Measurements from ENCODE around the gene TLCD3A.
"Not testable (repeated sequence)": the region's sequence is repeated elsewhere in the genome, so short reads cannot be mapped to it uniquely, and the experiment has no call there.

The TLCD3A gene

DNA sequence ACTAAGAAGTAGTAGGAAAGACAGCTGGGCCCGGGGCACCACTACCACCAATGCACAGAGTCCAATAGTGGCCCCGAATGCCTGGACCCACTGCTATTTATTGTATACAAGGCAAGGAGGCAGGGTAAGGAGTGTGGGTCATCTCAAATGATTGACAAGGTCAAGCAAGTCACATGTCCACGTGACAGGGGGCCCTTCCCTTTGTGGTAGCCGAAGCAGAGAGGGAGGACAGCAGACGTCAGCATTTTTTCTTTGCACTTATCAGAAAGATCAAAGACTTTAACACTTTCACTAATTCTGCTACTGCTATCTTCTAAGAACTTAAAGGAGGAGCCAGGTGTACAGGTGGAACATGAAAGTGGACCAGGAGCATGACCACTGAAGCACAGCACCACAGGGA is 24.3 kb upstream of the TLCD3A start:
- DNase-seq, result no peak

- DNase-seq, result no peak
Measured at GRCh38 chr17:718075-718474, 14.3 kb upstream of the TLCD3A start.

- no peak for DNase-seq
Measured at GRCh38 chr17:720706-721539, 11.5 kb upstream of the TLCD3A start.

GRCh38 chr17:721540-721937 is 10.9 kb upstream of the TLCD3A start:
- no peak for DNase-seq

GRCh38 chr17:725084-725483 is 7.3 kb upstream of the TLCD3A start:
- no peak for DNase-seq

- no peak for DNase-seq
Measured at GRCh38 chr17:725746-726145, 6.7 kb upstream of the TLCD3A start.

DNA sequence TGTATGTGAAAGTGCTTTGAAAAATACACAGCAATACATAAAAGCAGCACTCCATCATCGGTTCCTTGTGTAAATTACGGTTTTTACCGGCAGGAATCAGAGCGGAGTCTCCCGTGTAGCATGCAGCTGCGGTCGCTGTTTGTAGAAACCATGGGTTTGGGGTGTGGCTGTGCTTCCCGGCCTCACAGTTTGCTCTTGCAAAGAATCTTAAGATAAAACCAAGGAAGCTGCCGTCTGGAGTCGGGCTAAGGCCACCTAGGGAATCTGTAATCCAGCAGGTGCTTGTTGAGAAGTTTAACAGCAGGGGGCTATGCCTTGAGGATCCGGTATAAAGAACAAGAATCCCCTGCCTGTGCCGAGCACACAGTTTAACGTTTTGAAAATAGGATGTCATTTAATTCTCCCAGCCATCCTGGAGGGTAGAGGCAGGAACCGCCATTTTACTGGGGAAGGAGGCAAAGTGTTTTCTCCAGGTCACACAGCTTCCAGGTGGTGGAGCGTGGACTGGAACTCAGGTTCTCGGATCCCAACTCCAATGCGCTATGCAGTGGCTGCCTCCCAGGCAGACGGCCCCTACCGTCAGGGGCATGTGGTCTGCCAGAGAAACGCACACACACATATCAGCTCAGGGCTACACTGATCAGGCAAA is 6.0 kb upstream of the TLCD3A start:
- no peak for DNase-seq

- no peak for DNase-seq
Measured at GRCh38 chr17:728911-729310, 3.5 kb upstream of the TLCD3A start.

DNA sequence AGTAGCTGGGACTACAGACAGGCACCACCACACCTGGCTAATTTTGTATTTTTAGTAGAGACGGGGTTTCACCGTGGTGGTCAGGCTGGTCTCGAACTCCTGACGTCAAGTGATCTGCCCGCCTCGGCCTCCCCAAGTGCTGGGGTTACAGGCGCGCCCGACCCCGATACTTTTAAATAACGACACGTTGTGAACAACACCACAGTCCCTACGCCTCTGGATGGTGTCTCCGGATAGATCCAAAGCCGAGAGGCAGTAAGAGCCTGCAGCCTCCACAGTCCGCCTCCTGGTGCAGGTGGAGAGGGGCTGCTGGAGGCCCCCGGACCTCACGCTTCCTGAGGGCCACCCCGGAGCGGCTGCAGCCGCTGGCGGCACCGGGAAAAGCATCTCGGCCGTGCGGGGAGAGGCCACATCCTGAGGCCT is 741 bp upstream of the TLCD3A start:
- no peak for DNase-seq

DNA sequence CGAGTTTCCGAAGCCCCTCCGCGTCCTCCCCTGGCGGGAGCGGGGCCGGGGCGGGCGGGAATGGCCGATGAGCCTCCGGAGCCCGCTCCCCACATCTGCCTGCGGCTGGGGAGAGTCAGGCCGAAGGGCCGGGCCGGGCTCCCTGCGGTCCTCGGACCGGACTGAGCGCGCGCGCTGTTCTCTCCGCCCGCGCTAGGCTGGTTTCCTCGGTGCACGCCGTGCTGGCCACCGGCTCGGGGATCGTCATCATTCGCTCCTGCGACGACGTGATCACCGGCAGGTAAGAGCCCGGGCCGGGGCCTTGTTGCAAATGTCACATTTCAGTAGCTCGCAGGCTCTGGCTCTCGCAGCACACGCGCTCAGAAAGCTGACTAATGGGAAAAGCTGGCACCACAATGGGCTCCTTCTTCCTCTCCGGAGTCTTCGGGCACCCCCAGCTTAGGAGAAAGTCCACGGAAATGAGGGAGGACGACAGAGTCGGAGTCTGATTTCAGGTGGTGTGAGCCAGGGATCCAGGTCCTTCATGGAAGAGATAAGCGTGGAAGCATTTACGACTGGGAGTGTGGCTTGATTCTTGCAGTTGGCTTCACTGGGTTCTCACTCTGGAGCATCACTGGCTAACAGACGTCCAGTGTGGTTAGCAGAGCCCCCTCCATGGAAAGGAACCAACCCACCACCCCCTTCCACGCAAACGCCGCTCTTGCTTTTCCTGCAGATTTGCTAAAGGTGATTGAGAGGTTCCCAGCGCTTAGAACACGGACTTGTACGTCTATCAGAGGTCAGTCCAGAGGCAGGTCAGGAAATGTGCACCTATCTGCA is 715 bp downstream of the TLCD3A start:
- peak; percentile 63 for DNase-seq

DNA sequence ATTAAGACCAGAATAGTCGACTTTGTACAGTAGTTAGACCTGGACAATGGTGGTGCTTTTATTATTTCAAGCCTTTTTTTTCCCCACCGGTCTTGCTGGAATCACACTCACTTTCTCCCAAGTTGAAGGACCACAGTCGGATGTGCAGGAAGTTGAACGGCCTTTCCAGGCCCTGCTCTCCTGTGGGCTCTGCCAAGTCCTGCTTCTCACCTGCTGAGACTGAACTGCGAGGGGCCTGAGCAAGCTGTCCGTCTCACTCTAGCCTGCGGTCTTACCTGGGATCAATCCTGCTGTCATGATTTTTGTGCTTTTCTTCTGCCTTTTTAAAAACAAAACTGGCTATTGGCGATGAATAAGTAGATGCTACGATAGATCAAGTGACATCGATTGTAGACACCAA is 1.3 kb downstream of the TLCD3A start:
- no peak for DNase-seq

- no peak for DNase-seq
Measured at GRCh38 chr17:737561-738113, 5.2 kb downstream of the TLCD3A start.

GRCh38 chr17:740240-741017 is 8.0 kb downstream of the TLCD3A start:
- peak; percentile 70 for DNase-seq

DNA sequence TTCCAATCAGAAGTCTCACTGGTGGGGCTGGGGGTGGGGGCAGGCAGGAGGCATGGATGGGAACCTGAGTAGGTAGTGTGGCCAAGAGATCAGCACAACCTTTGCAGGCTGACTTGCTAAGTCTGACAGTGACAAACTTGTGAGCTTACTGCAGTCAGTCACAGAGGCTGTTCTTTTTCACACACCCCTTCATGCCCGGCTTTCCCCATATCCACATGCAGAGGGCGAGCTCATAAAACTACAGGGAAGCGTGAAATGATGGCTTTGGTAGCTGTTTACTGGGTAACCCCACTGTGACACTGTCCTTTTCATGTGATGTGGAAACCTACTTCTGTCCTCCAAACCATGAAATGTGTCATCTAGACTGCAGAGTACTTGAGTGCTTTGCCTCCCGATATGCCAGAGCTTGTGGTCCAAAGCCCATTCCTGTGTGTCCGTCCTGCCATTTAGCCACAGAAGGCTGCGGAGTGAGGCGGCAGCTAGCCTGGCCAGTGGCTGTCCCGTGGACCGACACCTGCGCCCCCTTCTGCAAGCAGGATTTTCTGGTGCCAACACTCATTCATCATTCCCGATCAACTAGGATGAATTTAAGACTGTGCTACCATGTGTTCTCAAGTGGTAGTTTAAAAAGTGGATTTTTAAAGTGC is 9.9 kb downstream of the TLCD3A start:
- no peak for DNase-seq

- DNase-seq, result no peak
Measured at GRCh38 chr17:743139-743538, 10.7 kb downstream of the TLCD3A start.

- DNase-seq, result no peak
Measured at GRCh38 chr17:744937-745336, 12.5 kb downstream of the TLCD3A start.

DNA sequence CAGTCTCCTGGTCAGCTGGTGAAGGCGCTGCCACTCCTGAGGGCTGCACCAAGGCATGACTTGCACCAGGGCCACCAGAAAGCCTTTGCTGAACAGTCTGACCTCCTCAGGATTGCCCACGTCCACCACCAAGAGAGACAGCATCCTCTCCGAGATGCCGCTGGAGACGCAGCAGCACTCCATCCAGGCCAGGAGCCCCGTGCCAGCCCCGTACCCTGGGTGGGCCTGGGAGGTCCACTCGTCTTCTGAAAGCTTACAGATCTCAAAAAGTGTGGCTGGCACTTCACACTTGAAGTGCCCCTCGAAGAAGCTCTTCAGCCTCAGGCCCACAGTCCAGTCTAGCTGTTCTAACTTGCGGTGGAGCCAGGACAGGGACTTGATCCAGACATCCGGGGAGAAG is 13.0 kb downstream of the TLCD3A start:
- no peak for DNase-seq

GRCh38 chr17:746181-746580 is 13.8 kb downstream of the TLCD3A start:
- DNase-seq, result no peak

GRCh38 chr17:746783-747629 is 14.6 kb downstream of the TLCD3A start:
- DNase-seq, result no peak

DNA sequence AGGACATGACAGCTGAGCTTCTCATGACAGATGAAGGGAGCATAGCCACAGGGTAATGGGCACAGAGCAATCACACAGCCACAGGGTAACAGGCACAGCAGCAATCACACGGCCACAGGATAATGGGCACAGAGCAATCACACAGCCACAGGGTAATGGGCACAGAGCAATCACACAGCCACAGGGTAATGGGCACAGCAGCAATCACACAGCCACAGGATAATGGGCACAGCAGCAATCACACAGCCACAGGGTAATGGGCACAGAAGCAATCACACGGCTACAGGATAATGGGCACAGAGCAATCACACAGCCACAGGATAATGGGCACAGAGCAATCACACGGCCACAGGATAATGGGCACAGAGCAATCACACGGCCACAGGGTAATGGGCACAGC is 16.2 kb downstream of the TLCD3A start:
- not testable (repeated sequence) for DNase-seq

GRCh38 chr17:749359-749758 is 17.0 kb downstream of the TLCD3A start:
- DNase-seq, result not testable (repeated sequence)
